Neuronal stem cell (in vitro differentiated cells): ENCODE results near the gene FOXE1.

Source experiments
- DNase-seq: peaks from one replicate; pipeline ENCODE4 v3.0.0-alpha.2; 2013; ENCODE audit warnings: low spot score
- H2AFZ ChIP-seq: one replicate; pipeline ENCODE4 v1.6.1; 2013; ENCODE audit warnings: mild to moderate bottlenecking, low read length, inconsistent platforms
- H2AK5ac ChIP-seq: 2 replicates; pipeline ENCODE4 v1.6.1; 2013; ENCODE audit warnings: low read depth, mild to moderate bottlenecking, inconsistent platforms, low read length, moderate library complexity, mixed read lengths
- H2BK120ac ChIP-seq: 2 replicates; pipeline ENCODE4 v1.6.1; 2013; ENCODE audit warnings: low read depth, mild to moderate bottlenecking, inconsistent platforms, low read length, moderate library complexity, mixed read lengths
- H2BK12ac ChIP-seq: one replicate; pipeline ENCODE4 v1.6.1; 2013; ENCODE audit warnings: low read length, inconsistent platforms
- H2BK15ac ChIP-seq: 2 replicates; pipeline ENCODE4 v1.6.1; 2013; ENCODE audit warnings: mild to moderate bottlenecking, low read length, inconsistent platforms, mixed read lengths
- H2BK5ac ChIP-seq: one replicate; pipeline ENCODE4 v1.6.1; 2013; ENCODE audit warnings: inconsistent platforms, mild to moderate bottlenecking, low read length, moderate library complexity
- H3K14ac ChIP-seq: one replicate; pipeline ENCODE4 v1.6.1; 2013; ENCODE audit warnings: low read length, inconsistent platforms
- H3K18ac ChIP-seq: 2 replicates; pipeline ENCODE4 v1.6.1; 2013; ENCODE audit warnings: low read length, inconsistent platforms
- H3K23ac ChIP-seq: 2 replicates; pipeline ENCODE4 v1.6.1; 2013; ENCODE audit warnings: low read depth, mild to moderate bottlenecking, mixed read lengths, low read length, inconsistent platforms; ENCODE audit not compliant: poor library complexity
- H3K27ac ChIP-seq: replicated peaks from 3 replicates; pipeline ENCODE4 v1.5.1; 2013; ENCODE audit warnings: low read length, inconsistent platforms
- H3K27me3 ChIP-seq, 3 experiments: 2 replicates each; pipeline ENCODE4 v1.6.1; 2013; ENCODE audit warnings: low read length in 3 of 3, mild to moderate bottlenecking in 2 of 3, inconsistent platforms in 1 of 3, low read depth in 1 of 3, mixed read lengths in 1 of 3, moderate library complexity in 1 of 3; ENCODE audit not compliant: control insufficient read depth in 3 of 3, insufficient read depth in 3 of 3
- H3K36me3 ChIP-seq, 2 donors: replicated peaks in 1 of 2; 2 replicates each; pipeline ENCODE4 v1.6.1; 2013; ENCODE audit warnings: low read length in 2 of 2; ENCODE audit not compliant: control insufficient read depth in 2 of 2, insufficient read depth in 2 of 2
- H3K4ac ChIP-seq: 2 replicates; pipeline ENCODE4 v1.6.1; 2013; ENCODE audit warnings: inconsistent platforms, mild to moderate bottlenecking, low read length, moderate library complexity
- H3K4me1 ChIP-seq, 2 donors: 1 replicate in 1 of 2; 2 replicates in 1 of 2; pipeline ENCODE4 v1.6.1; 2013; ENCODE audit warnings: low read length in 2 of 2, low read depth in 1 of 2; ENCODE audit not compliant: control insufficient read depth in 2 of 2, insufficient read depth in 1 of 2
- H3K4me2 ChIP-seq: one replicate; pipeline ENCODE4 v1.6.1; 2013; ENCODE audit warnings: mild to moderate bottlenecking, low read length, inconsistent platforms; ENCODE audit not compliant: insufficient read depth, poor library complexity, severe bottlenecking
- H3K4me3 ChIP-seq, 2 donors: 2 replicates each; pipeline ENCODE4 v1.5.1; 2013; ENCODE audit warnings: low read length in 2 of 2, mild to moderate bottlenecking in 2 of 2, inconsistent platforms in 1 of 2, moderate library complexity in 1 of 2
- H3K79me1 ChIP-seq: one replicate; pipeline ENCODE4 v1.6.1; 2013; ENCODE audit warnings: low read depth, mild to moderate bottlenecking, inconsistent platforms, low read length, moderate library complexity
- H3K9ac ChIP-seq: one replicate; pipeline ENCODE4 v1.6.1; 2013; ENCODE audit warnings: mild to moderate bottlenecking, low read depth, low read length, inconsistent platforms; ENCODE audit not compliant: poor library complexity
- H3K9me3 ChIP-seq, 2 donors: replicated peaks in 1 of 2; 2 replicates each; pipeline versions ENCODE3 to v1.6.1; 2013; ENCODE audit warnings: low read length in 2 of 2, mild to moderate bottlenecking in 2 of 2, inconsistent platforms in 1 of 2, low read depth in 1 of 2, mixed read lengths in 1 of 2, moderate library complexity in 1 of 2; ENCODE audit not compliant: control insufficient read depth in 2 of 2, insufficient read depth in 1 of 2
- H4K8ac ChIP-seq: one replicate; pipeline ENCODE4 v1.6.1; 2013; ENCODE audit warnings: low read depth, mild to moderate bottlenecking, inconsistent platforms, low read length, moderate library complexity
- H4K91ac ChIP-seq: one replicate; pipeline ENCODE4 v1.6.1; 2013; ENCODE audit warnings: low read length, low read depth, mild to moderate bottlenecking, inconsistent platforms; ENCODE audit not compliant: poor library complexity
- WGBS, 2 donors: extraction: QIAGEN DNeasy Blood & Tissue Kit; methylation state at CpG; one replicate each; pipeline ENCODE4 v1.1.7; 2013; ENCODE audit warnings: missing lambda C conversion rate in 2 of 2, mixed read lengths in 1 of 2; ENCODE audit not compliant: insufficient read length in 2 of 2, insufficient replicate concordance in 1 of 2; ENCODE audit errors: extremely low coverage in 2 of 2; 5-methylcytosine and 5-hydroxymethylcytosine counted together

The FOXE1 gene

GRCh38 chr9:97812247-97812543, 40.8 kb upstream of the FOXE1 start:
- no peak for DNase-seq
- Histone ChIP-seq H2AK5ac (no peak overlapping the region), H3K4me3 (no peak overlapping the region), H3K14ac (no peak overlapping the region), H3K18ac (no peak overlapping the region), H3K4ac (no peak overlapping the region), H3K4me1 (peaks cover 0 to 17% of the 10 kb centered on the region in 2 donors), H3K27ac (no peak overlapping the region), H3K27me3 (peaks cover 0 to 41% (median 0%) of the 10 kb centered on the region in 3 experiments), H3K9me3 (no peaks in the 10 kb centered on the region), H3K79me1 (no peaks in the 10 kb centered on the region), H4K91ac (no peak overlapping the region), H2BK15ac (no peak overlapping the region), H3K9ac (no peak overlapping the region), H3K23ac (no peak overlapping the region), H4K8ac (no peak overlapping the region), H2BK12ac (no peak overlapping the region), H3K36me3 (no peaks in the 10 kb centered on the region), H2BK120ac (no peak overlapping the region), H2AFZ (no peak overlapping the region), H2BK5ac (no peak overlapping the region), H3K4me2 (no peak overlapping the region)
- WGBS, 2 donors: no CpG with 5 or more reads among the region's 2 CpGs

DNA sequence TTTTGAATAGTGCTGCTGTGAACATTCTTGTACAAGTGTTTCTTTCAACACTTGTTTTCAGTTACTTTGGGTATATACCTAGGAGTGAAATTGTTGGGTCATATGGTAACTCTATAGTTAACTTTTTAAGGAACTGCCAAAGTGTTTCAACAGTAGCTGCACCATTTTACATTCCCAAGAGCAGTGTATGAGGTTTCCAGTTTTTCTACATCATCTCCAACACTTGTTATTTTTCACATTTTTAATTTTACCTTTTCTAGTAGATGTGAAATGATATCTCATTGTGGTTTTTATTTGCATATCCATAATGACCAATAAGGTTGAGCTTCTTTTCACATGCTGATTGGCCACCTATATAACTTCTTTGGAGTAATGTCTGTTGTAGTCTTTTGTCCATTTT, 40.0 kb upstream of the FOXE1 start:
- Histone ChIP-seq H3K9me3 (no peaks in the 10 kb centered on the region), H3K14ac (no peak overlapping the region), H3K4me1 (peaks cover 0 to 13% of the 10 kb centered on the region in 2 donors), H3K4me2 (no peak overlapping the region), H4K91ac (no peak overlapping the region), H2BK15ac (no peak overlapping the region), H2BK12ac (no peak overlapping the region), H4K8ac (no peak overlapping the region), H2AK5ac (no peak overlapping the region), H3K79me1 (no peaks in the 10 kb centered on the region), H3K18ac (no peak overlapping the region), H3K9ac (no peak overlapping the region), H2AFZ (no peak overlapping the region), H2BK5ac (no peak overlapping the region), H3K27ac (no peak overlapping the region), H3K4me3 (no peak overlapping the region), H3K27me3 (peaks cover 0 to 40% (median 0%) of the 10 kb centered on the region in 3 experiments), H3K23ac (no peak overlapping the region), H3K4ac (no peak overlapping the region), H3K36me3 (no peaks in the 10 kb centered on the region), H2BK120ac (no peak overlapping the region)
- DNase-seq: no peak

DNA sequence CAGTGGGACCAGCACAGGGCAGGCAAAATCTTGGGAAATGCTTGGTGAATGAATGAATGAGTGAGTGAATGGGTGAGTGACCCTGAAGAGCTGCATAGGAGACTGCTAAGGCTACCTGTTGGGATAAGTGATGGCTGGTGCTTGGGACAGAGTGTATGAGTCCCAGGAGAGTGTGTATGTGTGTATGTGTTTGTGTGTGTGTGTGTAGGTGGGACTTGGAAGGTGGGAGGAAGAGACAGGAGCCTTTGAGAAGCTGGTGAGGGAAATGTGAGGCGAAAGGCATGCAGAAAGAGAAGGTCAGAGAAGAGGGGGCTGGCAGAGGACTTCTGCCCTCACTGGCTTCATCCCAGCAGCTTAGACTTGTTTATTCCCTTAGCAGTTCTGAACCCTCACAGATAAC, 33.3 kb upstream of the FOXE1 start:
- no CpG with 5 or more reads among the region's 1 CpG for WGBS, 2 donors
- no peak overlapping the region for H2BK120ac ChIP-seq
- H3K18ac ChIP-seq: no peak overlapping the region
- no peak overlapping the region for H2AFZ ChIP-seq
- no peaks in the 10 kb centered on the region for H3K36me3 ChIP-seq
- peak overlapping the region; percentile 1 for H3K9ac ChIP-seq
- H3K9me3 ChIP-seq: no peaks in the 10 kb centered on the region
- H4K91ac ChIP-seq: no peak overlapping the region
- H3K27ac ChIP-seq: no peak overlapping the region
- no peak overlapping the region for H2BK12ac ChIP-seq
- H3K23ac ChIP-seq: no peak overlapping the region
- no peak overlapping the region for H3K4ac ChIP-seq
- no peak overlapping the region for H4K8ac ChIP-seq
- DNase-seq: no peak
- no peak overlapping the region for H3K4me3 ChIP-seq
- H3K79me1 ChIP-seq: no peaks in the 10 kb centered on the region
- H3K4me1 ChIP-seq: no peaks in the 10 kb centered on the region
- no peak overlapping the region for H2BK5ac ChIP-seq
- H3K14ac ChIP-seq: no peak overlapping the region
- H3K27me3 ChIP-seq: peaks cover 0 to 21% (median 0%) of the 10 kb centered on the region in 3 experiments
- H3K4me2 ChIP-seq: no peak overlapping the region
- H2AK5ac ChIP-seq: no peak overlapping the region
- no peak overlapping the region for H2BK15ac ChIP-seq

- Histone ChIP-seq H3K27ac (no peak overlapping the region), H3K18ac (no peak overlapping the region), H3K36me3 (no peaks in the 10 kb centered on the region), H3K4me1 (no peaks in the 10 kb centered on the region), H3K9me3 (no peaks in the 10 kb centered on the region), H3K9ac (no peak overlapping the region), H3K4me3 (no peak overlapping the region), H3K23ac (no peak overlapping the region), H3K79me1 (no peaks in the 10 kb centered on the region), H2BK120ac (no peak overlapping the region), H3K4ac (no peak overlapping the region), H2BK15ac (no peak overlapping the region), H3K4me2 (no peak overlapping the region), H4K8ac (no peak overlapping the region), H2BK5ac (no peak overlapping the region), H2AK5ac (no peak overlapping the region), H2BK12ac (no peak overlapping the region), H2AFZ (no peak overlapping the region), H3K27me3 (peaks cover 0 to 21% (median 0%) of the 10 kb centered on the region in 3 experiments), H3K14ac (no peak overlapping the region), H4K91ac (no peak overlapping the region)
- no peak for DNase-seq
- no CpG with 5 or more reads among the region's 1 CpG for WGBS, 2 donors
These were observed 32.7 kb upstream of the FOXE1 start for GRCh38 chr9:97820373-97820772.
